Gastrocnemius medialis (tissue), 4 donors: ENCODE data around the gene SH3BP5. TPM values are rescaled to one million over a fixed set of nuclear protein-coding genes. Genes with fewer than 3 reads are reported as not detected.

Source experiments
- ATAC-seq, 2 donors: fragments of 150-250 bp; one replicate each; pipeline ENCODE4 v1.9.1; 2016
- DNase-seq, 2 donors: peaks; one replicate each; pipeline ENCODE4 v3.0.0-alpha.2; 2019
- H3K27ac ChIP-seq, 4 donors: fragments of 200-600 bp; sonication (generic); 1 replicate in 1 of 4; 2 replicates in 3 of 4; pipeline ENCODE4 v1.5.1; 2016 to 2018; ENCODE audit warnings: mild to moderate bottlenecking in 2 of 4, moderate library complexity in 1 of 4
- H3K27me3 ChIP-seq, 3 donors: fragments of 200-600 bp; sonication (generic) in 2 of 3; 1 replicate in 1 of 3; 2 replicates in 2 of 3; pipeline versions ENCODE4 v1.5.1 to v1.6.0; 2016 to 2019; ENCODE audit warnings: mild to moderate bottlenecking in 1 of 3, moderate library complexity in 1 of 3
- H3K36me3 ChIP-seq, 2 donors: fragments of 200-600 bp; sonication (generic) in 1 of 2; one replicate each; pipeline ENCODE4 v1.5.1; 2017 to 2018
- H3K4me1 ChIP-seq, 2 donors: fragments of 200-600 bp; sonication (generic) in 1 of 2; one replicate each; pipeline ENCODE4 v1.5.1; 2016 to 2017; ENCODE audit warnings: mild to moderate bottlenecking in 2 of 2
- H3K4me3 ChIP-seq, 4 donors: fragments of 200-600 bp; sonication (generic) in 3 of 4; 1 replicate in 1 of 4; 2 replicates in 3 of 4; pipeline ENCODE4 v1.5.1; 2016 to 2019; ENCODE audit warnings: mild to moderate bottlenecking in 2 of 4
- H3K9me3 ChIP-seq, 3 donors: fragments of 200-600 bp; sonication (generic) in 2 of 3; 1 replicate in 1 of 3; 2 replicates in 2 of 3; pipeline ENCODE4 v1.5.1; 2016 to 2019
- POLR2A ChIP-seq, 2 donors: fragments of 450-650 bp; IDR thresholded peaks; one replicate each; pipeline ENCODE4 v1.6.1; 2017; ENCODE audit warnings: antibody characterized with exemption in 2 of 2, mild to moderate bottlenecking in 2 of 2, moderate library complexity in 2 of 2
- in situ Hi-C, 4 donors: fragments of 200-750 bp; cut with MboI; loops; one replicate each; pipeline versions ENCODE4 v1.15.0 to v1.8.0; 2017; ENCODE audit warnings: low sequenced_read_pairs in 4 of 4
- intact Hi-C: fragments of 100-400 bp; cut with DNase I; formaldehyde crosslinking; loops from one replicate; pipeline ENCODE4 v1.15.1; 2023; ENCODE audit warnings: low total_unique reads
- total RNA-seq, 4 donors: library from RNA; depleted of rRNA; stranded (reverse); fragments of >200 nt; gene quantifications; one replicate each; pipeline versions ENCODE4 v1.1.0 to v1.2.3, GENCODE V29; 2016
- TF ChIP-seq, protein P1 (sequence below), 5 experiments: fragments of 450-650 bp in 3 of 5; fragments of 200-600 bp in 2 of 5; sonication (generic) in 2 of 5; IDR thresholded peaks in 4 of 5; conservative IDR thresholded peaks in 1 of 5; 1 replicate in 4 of 5; 2 replicates in 1 of 5; pipeline ENCODE4 v1.5.1; 2016 to 2019; ENCODE audit warnings: antibody characterized with exemption in 5 of 5, mild to moderate bottlenecking in 3 of 5, moderate library complexity in 3 of 5

Gene SH3BP5
- total RNA-seq, 4 donors from 2014 or later, result 31.5 to 111 (median 75.5) TPM

DNA sequence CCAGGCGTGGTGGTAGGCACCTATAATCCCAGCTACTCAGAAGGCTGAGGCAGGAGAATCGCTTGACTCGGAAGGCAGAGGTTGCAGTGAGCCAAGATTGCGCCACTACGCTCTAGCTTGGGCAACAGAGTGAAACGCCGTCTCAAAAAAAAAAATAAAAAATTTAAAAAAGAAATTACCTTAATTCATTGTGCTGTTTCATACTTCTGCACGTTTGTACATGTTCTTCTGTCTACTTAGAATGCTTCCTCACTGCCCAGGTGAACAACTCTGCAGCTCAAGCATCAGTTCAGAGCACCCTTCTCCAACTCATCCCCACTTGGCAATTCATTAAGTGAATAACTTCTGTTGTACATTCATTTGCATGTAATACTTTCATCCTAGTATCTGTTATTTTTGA is 112.3 kb downstream of the SH3BP5 start:
- ATAC-seq (peak in 1 of 2 donors; percentile 15), DNase-seq (no peak)
- Histone ChIP-seq H3K9me3 (no peaks in the 10 kb centered on the region), H3K27me3 (no peaks in the 10 kb centered on the region), H3K27ac (peak overlapping the region in 1 of 4 donors; percentile 59), H3K4me3 (no peak overlapping the region), H3K4me1 (peaks cover 35 to 56% of the 10 kb centered on the region in 2 donors), H3K36me3 (peaks cover 0 to 94% of the 10 kb centered on the region in 2 donors)
- TF ChIP-seq, protein P1, sequence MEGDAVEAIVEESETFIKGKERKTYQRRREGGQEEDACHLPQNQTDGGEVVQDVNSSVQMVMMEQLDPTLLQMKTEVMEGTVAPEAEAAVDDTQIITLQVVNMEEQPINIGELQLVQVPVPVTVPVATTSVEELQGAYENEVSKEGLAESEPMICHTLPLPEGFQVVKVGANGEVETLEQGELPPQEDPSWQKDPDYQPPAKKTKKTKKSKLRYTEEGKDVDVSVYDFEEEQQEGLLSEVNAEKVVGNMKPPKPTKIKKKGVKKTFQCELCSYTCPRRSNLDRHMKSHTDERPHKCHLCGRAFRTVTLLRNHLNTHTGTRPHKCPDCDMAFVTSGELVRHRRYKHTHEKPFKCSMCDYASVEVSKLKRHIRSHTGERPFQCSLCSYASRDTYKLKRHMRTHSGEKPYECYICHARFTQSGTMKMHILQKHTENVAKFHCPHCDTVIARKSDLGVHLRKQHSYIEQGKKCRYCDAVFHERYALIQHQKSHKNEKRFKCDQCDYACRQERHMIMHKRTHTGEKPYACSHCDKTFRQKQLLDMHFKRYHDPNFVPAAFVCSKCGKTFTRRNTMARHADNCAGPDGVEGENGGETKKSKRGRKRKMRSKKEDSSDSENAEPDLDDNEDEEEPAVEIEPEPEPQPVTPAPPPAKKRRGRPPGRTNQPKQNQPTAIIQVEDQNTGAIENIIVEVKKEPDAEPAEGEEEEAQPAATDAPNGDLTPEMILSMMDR (IDR thresholded peaks at IDR 0.05 in 4 of 5, conservative IDR thresholded peaks at IDR 0.05 in 1 of 5), result no peak
- TF ChIP-seq POLR2A (IDR thresholded peaks at IDR 0.05), result no peak
- intact Hi-C loops (loop anchor here (10.0 kb wide), 1 partner anchor 365 kb away; no protein-coding TSS in a partner anchor), in situ Hi-C loops (loop anchor here in 3 of 4 donors (25.0 kb wide), 2 partner anchors 283 to 342 kb away; partner anchors contain the start of gene NR2C2 (in 2 of the 3))

DNA sequence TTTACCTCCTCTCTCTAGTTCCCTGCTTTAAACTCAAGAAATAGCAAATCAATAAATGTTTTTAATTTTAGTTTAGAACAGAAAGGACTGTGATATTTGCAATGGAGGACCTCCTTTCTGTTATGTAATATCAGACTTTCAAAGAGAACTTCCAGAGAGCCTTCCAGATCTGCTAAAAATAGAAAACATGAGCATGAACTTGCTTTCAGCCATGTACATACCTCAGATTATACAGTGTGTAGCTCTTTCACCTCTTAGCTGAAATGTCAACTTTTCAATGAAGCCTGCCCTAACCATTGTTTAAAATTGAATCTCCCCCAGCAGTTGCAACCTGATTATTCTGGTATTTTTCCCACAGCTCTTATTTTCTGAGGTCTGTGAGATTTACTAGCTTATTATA is 113.7 kb downstream of the SH3BP5 start:
- Histone ChIP-seq H3K27me3 (no peaks in the 10 kb centered on the region), H3K27ac (peak overlapping the region in 1 of 4 donors; percentile 15), H3K4me1 (peaks cover 38 to 60% of the 10 kb centered on the region in 2 donors), H3K36me3 (peaks cover 0 to 94% of the 10 kb centered on the region in 2 donors), H3K9me3 (no peaks in the 10 kb centered on the region), H3K4me3 (no peak overlapping the region)
- TF ChIP-seq, protein P1 (IDR thresholded peaks at IDR 0.05 in 4 of 5, conservative IDR thresholded peaks at IDR 0.05 in 1 of 5), result no peak
- no peak for TF ChIP-seq POLR2A (IDR thresholded peaks at IDR 0.05)
- ATAC-seq (peak in 1 of 2 donors; percentile 88), DNase-seq (no peak)
- intact Hi-C loops, result no loop called here
- in situ Hi-C loops, result loop anchor here in 3 of 4 donors (25.0 kb wide), 2 partner anchors 281 to 344 kb away; partner anchors contain the start of gene NR2C2 (in 2 of the 3)

DNA sequence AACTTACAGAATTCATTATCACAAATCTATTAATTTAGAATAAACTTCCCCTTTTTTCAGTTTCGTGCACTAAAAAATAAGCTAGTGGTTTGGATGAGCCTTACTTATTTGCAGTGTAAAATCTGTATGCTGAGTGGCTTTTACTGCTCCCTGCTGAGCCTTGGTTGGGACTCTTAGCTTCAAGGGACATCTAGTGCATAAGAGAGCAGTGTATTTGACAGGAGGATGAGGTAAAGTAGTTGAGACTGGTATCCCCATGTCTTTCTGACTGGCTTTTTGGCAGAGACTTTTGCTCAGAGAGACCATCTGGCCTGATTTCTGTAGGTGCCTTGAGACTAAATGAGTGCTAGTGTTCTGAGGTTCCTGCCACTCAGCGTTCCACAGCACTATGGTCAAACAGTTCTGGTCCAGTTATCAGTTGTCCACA is 114.5 kb downstream of the SH3BP5 start:
- no peaks in the 10 kb centered on the region for H3K9me3 ChIP-seq
- intact Hi-C loops (no loop called here), in situ Hi-C loops (loop anchor here in 3 of 4 donors (25.0 kb wide), 2 partner anchors 281 to 344 kb away; partner anchors contain the start of gene NR2C2 (in 2 of the 3))
- DNase-seq (no peak), ATAC-seq (no peak)
- no peak overlapping the region for H3K4me3 ChIP-seq
- H3K27ac ChIP-seq, result no peak overlapping the region
- peaks cover 38 to 60% of the 10 kb centered on the region in 2 donors for H3K4me1 ChIP-seq
- TF ChIP-seq, protein P1 (IDR thresholded peaks at IDR 0.05 in 4 of 5, conservative IDR thresholded peaks at IDR 0.05 in 1 of 5), result no peak
- no peak for TF ChIP-seq POLR2A (IDR thresholded peaks at IDR 0.05)
- H3K36me3 ChIP-seq, result peaks cover 0 to 94% of the 10 kb centered on the region in 2 donors
- no peaks in the 10 kb centered on the region for H3K27me3 ChIP-seq

DNA sequence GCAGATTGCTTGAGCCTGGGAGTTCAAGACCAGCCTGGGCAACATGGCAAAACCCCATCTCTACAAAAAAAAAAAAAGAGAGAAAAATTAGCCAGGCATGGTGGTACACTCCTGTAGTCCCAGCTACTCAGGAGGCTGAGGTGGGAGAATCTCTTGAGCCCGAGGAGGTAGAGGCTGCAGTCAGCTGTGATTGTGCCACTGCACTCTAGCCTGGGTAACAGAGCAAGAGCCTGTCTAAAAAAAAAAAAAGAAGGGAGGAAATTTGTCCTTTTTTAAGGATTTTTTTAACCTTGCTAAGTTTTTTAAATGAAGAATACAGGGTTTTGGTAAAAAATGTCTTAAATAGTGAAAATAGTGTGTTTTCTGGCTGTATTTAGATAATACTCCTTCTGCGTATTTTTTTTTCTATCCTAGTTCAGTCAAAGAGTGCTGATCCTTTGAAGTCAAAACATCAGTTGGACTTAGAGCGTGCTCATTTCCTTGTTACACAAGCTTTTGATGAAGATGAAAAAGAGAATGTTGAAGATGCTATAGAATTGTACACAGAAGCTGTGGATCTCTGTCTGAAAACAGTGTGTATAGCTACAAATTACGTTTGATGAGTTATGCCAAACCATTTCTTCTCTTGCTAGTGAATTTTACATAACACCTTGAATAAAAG is 115.2 kb downstream of the SH3BP5 start:
- Histone ChIP-seq H3K4me1 (peaks cover 38 to 60% of the 10 kb centered on the region in 2 donors), H3K4me3 (no peak overlapping the region), H3K27ac (no peak overlapping the region), H3K36me3 (peaks cover 0 to 94% of the 10 kb centered on the region in 2 donors), H3K27me3 (no peaks in the 10 kb centered on the region), H3K9me3 (no peaks in the 10 kb centered on the region)
- DNase-seq (no peak), ATAC-seq (no peak)
- in situ Hi-C loops, result loop anchor here in 3 of 4 donors (25.0 kb wide), 2 partner anchors 280 to 345 kb away; partner anchors contain the start of gene NR2C2 (in 2 of the 3)
- TF ChIP-seq, protein P1 (IDR thresholded peaks at IDR 0.05 in 4 of 5, conservative IDR thresholded peaks at IDR 0.05 in 1 of 5), result no peak
- no peak for TF ChIP-seq POLR2A (IDR thresholded peaks at IDR 0.05)
- intact Hi-C loops, result no loop called here
